ENCODE results near the gene CDC73.

DNA sequence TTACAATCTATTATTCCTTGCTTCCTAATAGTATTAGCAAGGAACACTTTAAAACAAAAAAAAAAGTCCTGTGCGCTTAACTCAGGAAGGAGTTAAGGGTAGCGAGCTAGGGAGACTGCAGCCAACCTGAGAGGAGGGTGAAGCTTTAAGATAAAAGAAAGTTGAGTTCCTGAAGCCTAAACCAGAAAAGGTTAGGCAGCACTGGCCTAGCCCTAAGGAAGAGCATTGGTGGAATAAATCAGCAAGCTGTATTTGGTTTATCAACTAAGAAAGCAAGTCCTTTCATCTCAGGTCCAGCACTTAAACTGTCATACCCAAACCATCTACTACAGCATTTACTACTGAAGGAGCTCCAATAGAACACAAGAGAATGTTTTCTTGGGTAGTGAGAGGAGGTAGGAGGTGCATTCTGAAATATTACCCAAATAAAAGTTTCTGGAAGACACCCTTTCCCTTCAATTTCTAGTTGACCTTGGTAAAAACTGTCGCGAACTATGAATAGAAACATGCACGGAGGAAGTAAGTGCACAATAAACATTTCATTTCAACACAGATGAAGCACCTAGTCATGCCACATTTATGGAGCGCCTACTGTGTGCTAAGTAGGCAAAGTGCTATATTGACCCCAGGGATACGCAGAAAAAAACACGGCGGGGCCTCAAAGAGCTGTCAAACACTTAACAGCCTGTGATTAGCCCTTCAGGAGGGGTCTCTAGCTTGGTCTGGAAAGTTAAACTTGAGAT, 17.9 kb upstream of the CDC73 start:
- no peak for TF ChIP-seq CTCF (conservative IDR thresholded peaks at IDR 0.05; ENCODE audit: low read length)
- no peak for TF ChIP-seq EZH2phosphoT487 (IDR thresholded peaks at IDR 0.05; ENCODE audit: borderline replicate concordance, low read depth, low read length)
